Stomach (tissue), 9 donors: ENCODE data around the gene BLID. TPM values are rescaled to one million over a fixed set of nuclear protein-coding genes. Genes with fewer than 3 reads are reported as not detected.

Experiments
- DNase-seq, 2 donors: peaks; one replicate each; pipeline versions ENCODE4 v3.0.0 to v3.0.0-alpha.2; 2013 to 2019
- H3K27ac ChIP-seq, 5 donors: fragments of 200-600 bp in 4 of 5; sonication (generic) in 4 of 5; one replicate each; pipeline ENCODE4 v1.5.1; 2013 to 2019; ENCODE audit warnings: mild to moderate bottlenecking in 1 of 5, moderate library complexity in 1 of 5
- H3K27me3 ChIP-seq, 3 donors: fragments of 200-600 bp; sonication (generic); one replicate each; pipeline ENCODE4 v1.5.1; 2017 to 2019; ENCODE audit warnings: mixed run types in 1 of 3
- H3K36me3 ChIP-seq, 4 donors: fragments of 200-600 bp; sonication (generic); 1 replicate in 3 of 4; 2 replicates in 1 of 4; pipeline ENCODE4 v1.5.1; 2016 to 2019
- H3K4me1 ChIP-seq, 4 donors: fragments of 200-600 bp; sonication (generic); one replicate each; pipeline ENCODE4 v1.5.1; 2016 to 2019
- H3K4me3 ChIP-seq, 4 donors: fragments of 200-600 bp; sonication (generic) in 3 of 4; one replicate each; pipeline ENCODE4 v1.5.1; 2016 to 2019; ENCODE audit warnings: mild to moderate bottlenecking in 1 of 4
- H3K9me3 ChIP-seq, 4 donors: fragments of 200-600 bp; sonication (generic); one replicate each; pipeline ENCODE4 v1.5.1; 2016 to 2019
- CTCF ChIP-seq, 7 experiments: fragments of 450-650 bp in 4 of 7; fragments of 200-600 bp in 3 of 7; sonication (generic) in 3 of 7; IDR thresholded peaks; one replicate each; pipeline ENCODE4 v1.5.1; 2016 to 2019; ENCODE audit warnings: antibody characterized with exemption in 7 of 7, control low read depth in 2 of 7, mild to moderate bottlenecking in 1 of 7
- EP300 ChIP-seq: sonication (generic); formaldehyde crosslinking; IDR thresholded peaks from one replicate; pipeline ENCODE4 v1.6.1; 2017; ENCODE audit warnings: antibody characterized with exemption
- POLR2A ChIP-seq, 4 donors: fragments of 450-650 bp; IDR thresholded peaks; one replicate each; pipeline ENCODE4 v1.6.1; 2016; ENCODE audit warnings: antibody characterized with exemption in 4 of 4, control low read depth in 2 of 4, mild to moderate bottlenecking in 1 of 4, moderate library complexity in 1 of 4
- POLR2AphosphoS5 ChIP-seq, 3 donors: sonication (generic); formaldehyde crosslinking; IDR thresholded peaks; one replicate each; pipeline ENCODE4 v1.6.1; 2016; ENCODE audit warnings: antibody characterized with exemption in 3 of 3
- WGBS, 5 donors: extraction: QIAGEN DNeasy Blood & Tissue Kit in 3 of 5; methylation state at CpG; one replicate each; pipeline versions ENCODE4 v1.1.5 to v1.1.7; 2013 to 2018; 5-methylcytosine and 5-hydroxymethylcytosine counted together
- intact Hi-C: fragments of 100-400 bp; cut with DNase I; formaldehyde crosslinking; loops from one replicate; pipeline ENCODE4 v1.15.1; 2023; ENCODE audit warnings: low total_unique reads
- polyA plus RNA-seq, 3 donors: library from polyadenylated mRNA; stranded (reverse); fragments of 200-250 nt; gene quantifications; one replicate each; pipeline ENCODE4 v1.2.3, GENCODE V29; 2013
- total RNA-seq, 5 donors: library from RNA; depleted of rRNA; stranded (reverse); fragments of >200 nt; gene quantifications; one replicate each; pipeline versions ENCODE4 v1.1.0 to v1.2.3, GENCODE V29; 2014 to 2016
- donor health status: healthy with polysubstance abuse.
- donor health status: Bipolar disorder and iron deficiency.
- donor health status: healthy.

The BLID gene
- total and polyA plus RNA-seq, 8 donors: 3.1 TPM; not detected in 7

DNA sequence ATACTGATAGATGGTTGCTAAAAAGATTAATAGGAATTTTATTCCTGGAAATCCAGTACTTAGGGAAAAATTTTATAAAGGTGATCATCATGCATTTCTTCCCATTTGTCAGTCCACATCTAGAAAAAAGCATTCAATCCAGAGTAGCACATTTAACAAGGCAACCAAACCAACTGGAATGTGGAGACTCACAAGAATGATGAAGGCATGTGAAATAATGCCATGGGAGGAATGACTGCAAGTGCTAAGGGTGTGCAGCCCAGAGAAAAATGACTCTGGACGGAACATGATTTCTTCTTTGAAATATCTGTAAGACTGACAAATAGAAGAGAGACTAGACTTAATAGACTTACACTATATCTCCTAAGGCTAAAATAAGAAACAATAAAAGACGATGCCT, 33.8 kb downstream of the BLID start:
- Histone ChIP-seq H3K27me3 (no peaks in the 10 kb centered on the region), H3K27ac (no peak overlapping the region), H3K4me3 (no peak overlapping the region), H3K9me3 (no peaks in the 10 kb centered on the region), H3K36me3 (no peaks in the 10 kb centered on the region), H3K4me1 (no peaks in the 10 kb centered on the region)
- WGBS, 5 donors: 85 to 94% (median 90%) methylated on average over 2 of the region's 2 CpGs
- TF ChIP-seq EP300 (no peak), POLR2A (IDR thresholded peaks at IDR 0.05) (no peak), CTCF (IDR thresholded peaks at IDR 0.05) (no peak), POLR2AphosphoS5 (IDR thresholded peaks at IDR 0.05) (no peak)
- no peak for DNase-seq
- intact Hi-C loops: no loop called here

GRCh38 chr11:122081073-122081472, 34.9 kb downstream of the BLID start:
- H3K27ac ChIP-seq: no peak overlapping the region
- DNase-seq: no peak
- TF ChIP-seq POLR2A (IDR thresholded peaks at IDR 0.05) (no peak), EP300 (no peak), POLR2AphosphoS5 (IDR thresholded peaks at IDR 0.05) (no peak), CTCF (IDR thresholded peaks at IDR 0.05) (no peak)
- intact Hi-C loops: no loop called here
- H3K9me3 ChIP-seq: no peaks in the 10 kb centered on the region
- no peak overlapping the region for H3K4me3 ChIP-seq
- no peaks in the 10 kb centered on the region for H3K4me1 ChIP-seq
- H3K36me3 ChIP-seq: no peaks in the 10 kb centered on the region
- no peaks in the 10 kb centered on the region for H3K27me3 ChIP-seq

GRCh38 chr11:122077459-122077858, 38.6 kb downstream of the BLID start:
- Histone ChIP-seq H3K36me3 (no peaks in the 10 kb centered on the region), H3K9me3 (no peaks in the 10 kb centered on the region), H3K27ac (no peak overlapping the region), H3K4me3 (no peak overlapping the region), H3K4me1 (no peaks in the 10 kb centered on the region), H3K27me3 (no peaks in the 10 kb centered on the region)
- DNase-seq: no peak
- WGBS, 5 donors: 85 to 94% (median 89%) methylated on average over 1 of the region's 1 CpG
- intact Hi-C loops: no loop called here
- TF ChIP-seq POLR2AphosphoS5 (IDR thresholded peaks at IDR 0.05) (no peak), POLR2A (IDR thresholded peaks at IDR 0.05) (no peak), CTCF (IDR thresholded peaks at IDR 0.05) (no peak), EP300 (no peak)

DNA sequence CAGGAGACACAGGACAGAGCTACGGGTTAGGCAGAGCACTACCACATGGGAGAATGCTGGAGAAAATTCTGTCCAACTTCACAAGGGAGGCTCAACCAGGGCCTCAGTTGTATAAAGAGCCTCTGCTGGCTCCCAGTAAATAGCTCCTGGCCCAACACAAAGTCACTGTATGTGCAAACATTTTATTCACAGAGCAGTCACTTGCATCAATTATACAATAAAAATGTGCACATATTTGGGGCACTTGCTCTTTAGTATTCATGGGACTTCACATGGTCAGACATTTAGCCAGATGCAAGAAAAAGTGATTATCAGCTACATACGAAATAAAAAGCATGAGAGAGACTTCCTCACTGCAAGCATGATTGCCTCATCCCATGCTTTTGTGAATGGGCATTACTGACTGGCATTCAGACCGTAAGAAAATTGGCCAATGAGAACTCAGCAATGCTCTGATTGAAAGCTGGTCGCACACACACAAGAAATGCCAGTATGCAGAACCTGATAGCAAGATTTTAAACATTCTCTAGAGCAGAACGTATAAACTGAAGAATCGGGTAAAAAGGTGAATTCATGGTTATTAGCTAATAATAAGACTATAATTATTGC, 39.4 kb downstream of the BLID start:
- 75 to 85% (median 81%) methylated on average over 6 of the region's 6 CpGs for WGBS, 5 donors
- Histone ChIP-seq H3K27ac (no peak overlapping the region), H3K4me3 (no peak overlapping the region), H3K27me3 (no peaks in the 10 kb centered on the region), H3K4me1 (no peaks in the 10 kb centered on the region), H3K36me3 (no peaks in the 10 kb centered on the region), H3K9me3 (no peaks in the 10 kb centered on the region)
- TF ChIP-seq POLR2AphosphoS5 (IDR thresholded peaks at IDR 0.05) (no peak), POLR2A (IDR thresholded peaks at IDR 0.05) (no peak), EP300 (no peak), CTCF (IDR thresholded peaks at IDR 0.05) (no peak)
- intact Hi-C loops: no loop called here
- no peak for DNase-seq
